ENCODE measurements around the gene RNF20. TPM values are rescaled to one million over a fixed set of nuclear protein-coding genes. Genes with fewer than 3 reads are reported as not detected.

The RNF20 gene
- total RNA-seq, 1 donor from 2014 or later: 37.0 TPM

DNA sequence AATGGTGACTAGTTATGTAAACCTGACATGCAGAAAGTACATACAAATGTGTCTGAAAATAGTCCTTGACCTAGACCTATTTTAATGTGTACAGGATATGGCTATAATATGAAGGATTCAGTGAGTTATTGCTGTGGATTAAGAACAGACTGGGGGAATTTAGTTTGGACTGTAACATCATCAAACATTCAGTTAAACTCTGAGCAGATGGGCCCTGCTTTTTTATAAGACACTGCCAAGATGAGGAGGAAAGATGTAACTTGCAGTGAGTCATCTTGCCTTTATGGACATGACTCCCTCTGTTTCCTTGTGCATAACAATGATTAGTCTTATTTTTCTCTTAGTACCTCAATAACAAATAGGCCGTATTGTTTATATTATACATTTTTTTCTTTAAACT is 48.9 kb downstream of the RNF20 start:
- peaks cover 3% of the 10 kb centered on the region for H3K27me3 Mint-ChIP-seq (ENCODE audit: insufficient read depth, low read depth)
- Histone ChIP-seq H3K36me3 (no peaks in the 10 kb centered on the region), H3K4me1 (peaks cover 4% of the 10 kb centered on the region), H3K9ac (no peak overlapping the region), H3K27me3 (no peaks in the 10 kb centered on the region), H3K4me2 (no peak overlapping the region), H3F3A (ENCODE audit: low read depth) (no peaks in the 10 kb centered on the region), H3K9me3 (ENCODE audit: low read depth) (no peaks in the 10 kb centered on the region), H3K4me3 (no peak overlapping the region), H4K20me1 (ENCODE audit: low read depth) (no peaks in the 10 kb centered on the region), H2AFZ (replicated peaks) (no peak overlapping the region), H3K27ac (no peak overlapping the region), H3K79me2 (ENCODE audit: low read depth) (no peaks in the 10 kb centered on the region)
- no peak overlapping the region for H3K4me3 Mint-ChIP-seq
- H3K36me3 Mint-ChIP-seq: no peaks in the 10 kb centered on the region
- H3K9me3 Mint-ChIP-seq: no peaks in the 10 kb centered on the region
- DNase-seq (ENCODE audit: low spot score): no peak
- no peak overlapping the region for H3K27ac Mint-ChIP-seq
- H3K4me1 Mint-ChIP-seq: peaks cover 11% of the 10 kb centered on the region
- TF ChIP-seq, protein P1, sequence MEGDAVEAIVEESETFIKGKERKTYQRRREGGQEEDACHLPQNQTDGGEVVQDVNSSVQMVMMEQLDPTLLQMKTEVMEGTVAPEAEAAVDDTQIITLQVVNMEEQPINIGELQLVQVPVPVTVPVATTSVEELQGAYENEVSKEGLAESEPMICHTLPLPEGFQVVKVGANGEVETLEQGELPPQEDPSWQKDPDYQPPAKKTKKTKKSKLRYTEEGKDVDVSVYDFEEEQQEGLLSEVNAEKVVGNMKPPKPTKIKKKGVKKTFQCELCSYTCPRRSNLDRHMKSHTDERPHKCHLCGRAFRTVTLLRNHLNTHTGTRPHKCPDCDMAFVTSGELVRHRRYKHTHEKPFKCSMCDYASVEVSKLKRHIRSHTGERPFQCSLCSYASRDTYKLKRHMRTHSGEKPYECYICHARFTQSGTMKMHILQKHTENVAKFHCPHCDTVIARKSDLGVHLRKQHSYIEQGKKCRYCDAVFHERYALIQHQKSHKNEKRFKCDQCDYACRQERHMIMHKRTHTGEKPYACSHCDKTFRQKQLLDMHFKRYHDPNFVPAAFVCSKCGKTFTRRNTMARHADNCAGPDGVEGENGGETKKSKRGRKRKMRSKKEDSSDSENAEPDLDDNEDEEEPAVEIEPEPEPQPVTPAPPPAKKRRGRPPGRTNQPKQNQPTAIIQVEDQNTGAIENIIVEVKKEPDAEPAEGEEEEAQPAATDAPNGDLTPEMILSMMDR (IDR thresholded peaks at IDR 0.05): no peak
- TF ChIP-seq EZH2phosphoT487 (IDR thresholded peaks at IDR 0.05) (no peak), EZH2 (IDR thresholded peaks at IDR 0.05) (no peak)

DNA sequence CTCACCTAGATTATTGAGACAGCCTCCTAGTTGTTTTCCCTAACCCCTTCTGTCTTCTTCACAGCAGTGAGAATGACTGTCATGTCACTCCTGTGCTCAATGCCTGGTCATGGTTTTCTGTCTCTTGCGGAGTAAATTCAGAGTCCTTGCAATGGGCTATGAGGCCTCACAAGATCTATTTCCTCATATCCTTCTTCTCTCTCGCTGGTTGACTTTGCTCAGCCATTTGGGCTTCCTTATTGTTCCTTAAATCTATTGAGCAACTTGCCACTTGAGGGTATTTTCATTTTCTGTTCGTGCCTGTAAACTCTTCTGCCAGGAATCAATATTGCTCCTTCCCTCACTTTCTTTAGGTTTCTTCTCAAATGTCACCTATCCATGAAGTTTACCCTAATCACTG is 52.1 kb downstream of the RNF20 start:
- Mint-ChIP-seq H3K9me3 (no peaks in the 10 kb centered on the region), H3K36me3 (no peaks in the 10 kb centered on the region), H3K4me3 (no peak overlapping the region), H3K4me1 (no peaks in the 10 kb centered on the region), H3K27me3 (ENCODE audit: insufficient read depth, low read depth) (no peaks in the 10 kb centered on the region), H3K27ac (no peak overlapping the region)
- H3F3A ChIP-seq (ENCODE audit: low read depth): no peaks in the 10 kb centered on the region
- H4K20me1 ChIP-seq (ENCODE audit: low read depth): no peaks in the 10 kb centered on the region
- no peak overlapping the region for H3K4me3 ChIP-seq
- no peaks in the 10 kb centered on the region for H3K9me3 ChIP-seq (ENCODE audit: low read depth)
- no peak overlapping the region for H2AFZ ChIP-seq (replicated peaks)
- no peak for DNase-seq (ENCODE audit: low spot score)
- H3K27ac ChIP-seq: no peak overlapping the region
- no peaks in the 10 kb centered on the region for H3K36me3 ChIP-seq
- no peaks in the 10 kb centered on the region for H3K4me1 ChIP-seq
- no peak for TF ChIP-seq EZH2phosphoT487 (IDR thresholded peaks at IDR 0.05)
- no peak for TF ChIP-seq EZH2 (IDR thresholded peaks at IDR 0.05)
- TF ChIP-seq, protein P1 (IDR thresholded peaks at IDR 0.05): no peak
- H3K27me3 ChIP-seq: no peaks in the 10 kb centered on the region
- H3K4me2 ChIP-seq: no peak overlapping the region
- H3K79me2 ChIP-seq (ENCODE audit: low read depth): no peaks in the 10 kb centered on the region
- H3K9ac ChIP-seq: no peak overlapping the region

DNA sequence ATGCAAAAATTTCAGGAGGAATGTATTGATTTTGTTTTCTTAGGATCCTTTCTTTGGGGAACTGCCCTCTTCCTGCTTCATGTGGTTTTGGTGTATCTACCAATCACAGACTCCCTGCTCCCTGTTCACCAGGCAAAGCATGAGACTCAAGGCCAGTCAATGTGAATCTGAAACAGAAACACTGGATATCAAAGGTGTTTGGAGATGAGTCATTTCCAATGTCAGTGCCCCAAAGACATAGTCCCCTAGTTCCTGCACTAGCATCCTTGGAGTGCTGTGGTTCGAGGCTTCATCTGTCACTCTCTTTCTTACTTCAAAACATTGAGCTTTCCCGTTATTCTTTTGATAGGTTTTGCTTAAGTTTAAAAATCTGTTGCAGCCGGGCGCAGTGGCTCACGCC is 53.0 kb downstream of the RNF20 start:
- Histone ChIP-seq H2AFZ (replicated peaks) (no peak overlapping the region), H3K27ac (no peak overlapping the region), H3K4me2 (no peak overlapping the region), H3K36me3 (no peaks in the 10 kb centered on the region), H4K20me1 (ENCODE audit: low read depth) (no peaks in the 10 kb centered on the region), H3K4me1 (no peaks in the 10 kb centered on the region), H3K27me3 (no peaks in the 10 kb centered on the region), H3F3A (ENCODE audit: low read depth) (no peaks in the 10 kb centered on the region), H3K4me3 (no peak overlapping the region), H3K79me2 (ENCODE audit: low read depth) (no peaks in the 10 kb centered on the region), H3K9me3 (ENCODE audit: low read depth) (no peaks in the 10 kb centered on the region), H3K9ac (no peak overlapping the region)
- no peak overlapping the region for H3K4me3 Mint-ChIP-seq
- no peaks in the 10 kb centered on the region for H3K36me3 Mint-ChIP-seq
- no peaks in the 10 kb centered on the region for H3K27me3 Mint-ChIP-seq (ENCODE audit: insufficient read depth, low read depth)
- H3K9me3 Mint-ChIP-seq: no peaks in the 10 kb centered on the region
- DNase-seq (ENCODE audit: low spot score): no peak
- TF ChIP-seq EZH2 (IDR thresholded peaks at IDR 0.05) (no peak), EZH2phosphoT487 (IDR thresholded peaks at IDR 0.05) (no peak)
- TF ChIP-seq, protein P1 (IDR thresholded peaks at IDR 0.05): no peak
- H3K4me1 Mint-ChIP-seq: no peaks in the 10 kb centered on the region
- no peak overlapping the region for H3K27ac Mint-ChIP-seq

Measured in neural progenitor cell (in vitro differentiated cells).